Measurements from ENCODE around the gene HRH1. TPM values are rescaled to one million over a fixed set of nuclear protein-coding genes. Genes with fewer than 3 reads are reported as not detected.

Gene HRH1
- total and polyA plus RNA-seq, 11 donors = 0.40 to 4.3 (median 1.3) TPM

DNA sequence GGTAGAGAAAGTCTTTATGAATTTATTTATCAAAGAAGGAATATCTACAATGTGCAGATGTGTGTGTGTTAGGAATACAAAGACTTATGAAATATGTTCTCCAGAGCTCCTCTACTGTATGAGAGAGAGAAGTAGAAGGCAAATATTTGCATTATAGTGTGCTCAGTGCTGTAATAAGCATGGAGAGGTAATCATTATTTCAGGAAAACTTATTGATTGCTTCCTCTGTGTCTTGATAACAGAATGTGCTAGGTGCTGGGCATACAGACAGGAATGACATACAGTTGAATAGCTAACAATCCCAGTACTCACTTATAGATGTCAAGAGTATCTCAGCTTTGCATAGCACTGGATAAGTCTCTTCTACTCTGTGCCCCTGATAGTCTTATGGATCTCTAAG lies 148.2 kb downstream of the HRH1 start:
- Histone ChIP-seq H3K27ac (no peak overlapping the region), H3K36me3 (peaks cover 0 to 76% (median 65%) of the 10 kb centered on the region in 9 donors), H3K27me3 (no peaks in the 10 kb centered on the region), H3K9me3 (no peaks in the 10 kb centered on the region), H3K4me3 (no peak overlapping the region), H3K4me1 (peaks cover 0 to 31% (median under 1%) of the 10 kb centered on the region in 12 donors)
- intact Hi-C loops (cut with DNase I) = no loop called here
- ATAC-seq (no peak), DNase-seq (no peak)
- TF ChIP-seq, protein P1, sequence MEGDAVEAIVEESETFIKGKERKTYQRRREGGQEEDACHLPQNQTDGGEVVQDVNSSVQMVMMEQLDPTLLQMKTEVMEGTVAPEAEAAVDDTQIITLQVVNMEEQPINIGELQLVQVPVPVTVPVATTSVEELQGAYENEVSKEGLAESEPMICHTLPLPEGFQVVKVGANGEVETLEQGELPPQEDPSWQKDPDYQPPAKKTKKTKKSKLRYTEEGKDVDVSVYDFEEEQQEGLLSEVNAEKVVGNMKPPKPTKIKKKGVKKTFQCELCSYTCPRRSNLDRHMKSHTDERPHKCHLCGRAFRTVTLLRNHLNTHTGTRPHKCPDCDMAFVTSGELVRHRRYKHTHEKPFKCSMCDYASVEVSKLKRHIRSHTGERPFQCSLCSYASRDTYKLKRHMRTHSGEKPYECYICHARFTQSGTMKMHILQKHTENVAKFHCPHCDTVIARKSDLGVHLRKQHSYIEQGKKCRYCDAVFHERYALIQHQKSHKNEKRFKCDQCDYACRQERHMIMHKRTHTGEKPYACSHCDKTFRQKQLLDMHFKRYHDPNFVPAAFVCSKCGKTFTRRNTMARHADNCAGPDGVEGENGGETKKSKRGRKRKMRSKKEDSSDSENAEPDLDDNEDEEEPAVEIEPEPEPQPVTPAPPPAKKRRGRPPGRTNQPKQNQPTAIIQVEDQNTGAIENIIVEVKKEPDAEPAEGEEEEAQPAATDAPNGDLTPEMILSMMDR (IDR thresholded peaks at IDR 0.05) = no peak
- no peak for TF ChIP-seq POLR2A (IDR thresholded peaks at IDR 0.05)

DNA sequence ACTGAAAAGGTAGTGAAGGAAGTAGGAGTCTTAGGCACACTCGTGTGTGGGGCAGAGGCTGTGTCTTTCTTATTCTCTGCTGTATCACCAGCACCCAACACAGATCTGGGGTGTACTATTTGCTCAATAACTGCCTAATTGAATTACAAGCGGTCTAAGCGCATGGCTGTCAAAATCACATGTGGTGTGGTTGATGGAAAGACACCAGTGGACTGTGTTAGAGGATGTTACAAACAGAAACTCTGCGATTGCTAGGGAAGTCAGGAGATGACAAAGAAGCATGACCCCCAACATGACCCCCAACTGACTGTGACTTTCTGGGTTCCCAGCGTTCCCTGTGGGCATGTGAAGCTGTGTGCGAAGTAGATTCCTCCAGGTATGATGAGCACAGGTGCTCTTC lies 149.9 kb downstream of the HRH1 start:
- TF ChIP-seq, protein P1 (IDR thresholded peaks at IDR 0.05) = no peak
- no peak for TF ChIP-seq POLR2A (IDR thresholded peaks at IDR 0.05)
- intact Hi-C loops (cut with DNase I) = no loop called here
- H3K4me3 ChIP-seq = no peak overlapping the region
- DNase-seq (no peak), ATAC-seq (no peak)
- peaks cover 0 to 83% (median 65%) of the 10 kb centered on the region in 9 donors for H3K36me3 ChIP-seq
- H3K27ac ChIP-seq = peak overlapping the region in 1 of 12 donors; percentile 85
- no peaks in the 10 kb centered on the region for H3K27me3 ChIP-seq
- H3K4me1 ChIP-seq = peaks cover 0 to 41% (median under 1%) of the 10 kb centered on the region in 12 donors
- 90 to 97% (median 94%) methylated on average over 6 of the region's 6 CpGs for WGBS, 4 donors
- H3K9me3 ChIP-seq = no peaks in the 10 kb centered on the region

DNA sequence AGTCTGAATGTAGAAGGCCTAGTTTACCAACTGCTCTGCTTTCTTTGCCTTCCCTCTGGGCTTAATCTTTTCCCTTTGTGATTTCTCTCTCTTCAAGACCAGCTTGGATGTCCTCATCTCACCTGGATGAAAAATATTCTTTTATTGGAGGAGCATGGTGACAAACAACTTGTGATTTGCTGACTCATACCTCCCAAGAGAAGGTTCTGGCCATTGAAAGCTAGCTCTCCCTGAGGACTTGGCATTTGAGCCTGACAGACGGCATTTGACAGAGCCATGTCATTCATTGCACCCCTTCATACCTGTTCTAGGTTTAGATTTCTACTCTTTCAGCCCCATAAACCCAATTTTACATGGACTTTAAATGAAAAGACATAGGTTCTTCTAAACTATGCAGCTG lies 151.2 kb downstream of the HRH1 start:
- Histone ChIP-seq H3K27ac (peak overlapping the region in 1 of 12 donors; percentile 85), H3K27me3 (no peaks in the 10 kb centered on the region), H3K36me3 (peaks cover 0 to 84% (median 65%) of the 10 kb centered on the region in 9 donors), H3K9me3 (no peaks in the 10 kb centered on the region), H3K4me3 (no peak overlapping the region), H3K4me1 (peaks cover 0 to 41% (median under 1%) of the 10 kb centered on the region in 12 donors)
- TF ChIP-seq POLR2A (IDR thresholded peaks at IDR 0.05) = no peak
- TF ChIP-seq, protein P1 (IDR thresholded peaks at IDR 0.05) = no peak
- intact Hi-C loops (cut with DNase I) = no loop called here
- ATAC-seq (no peak), DNase-seq (no peak)
- WGBS, 4 donors = 50 to 60% (median 56%) methylated on average over 1 of the region's 1 CpG

DNA sequence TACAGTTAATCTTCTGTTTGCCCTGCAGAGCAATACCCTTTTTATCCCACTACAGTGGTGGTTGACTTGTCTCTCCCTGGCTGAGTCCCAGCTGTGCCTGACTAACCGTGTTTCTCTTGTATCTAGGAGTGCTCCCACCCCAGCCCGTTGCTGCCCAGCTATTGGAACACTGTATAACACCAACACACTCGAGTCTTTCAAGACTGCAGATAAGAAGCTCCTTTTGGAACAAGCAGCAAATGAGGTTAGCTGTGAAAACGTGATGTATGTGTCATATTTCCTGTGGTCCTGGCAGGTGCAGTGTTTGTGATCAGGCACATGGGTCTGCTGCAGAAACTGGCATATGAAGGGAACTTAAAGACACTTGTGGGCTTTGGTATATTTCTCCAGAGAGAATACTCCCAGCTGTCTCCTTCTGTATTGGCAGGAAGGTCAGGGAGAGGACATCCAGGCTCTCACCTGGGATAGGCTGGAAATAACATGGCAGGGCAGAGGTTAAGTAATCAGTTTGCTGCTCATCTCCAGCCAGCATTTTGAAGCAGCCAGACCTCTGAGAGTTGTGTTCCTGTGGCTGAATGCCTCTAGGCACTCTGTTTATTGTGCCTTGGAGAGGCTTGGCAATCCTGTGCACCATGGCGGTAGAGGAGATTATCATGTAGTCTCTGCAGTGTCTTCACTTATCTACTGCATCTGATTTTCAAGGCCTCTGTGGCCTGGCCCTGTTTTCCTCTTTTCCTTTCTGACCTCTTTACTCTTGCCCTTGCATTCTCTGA lies 152.7 kb downstream of the HRH1 start:
- DNase-seq = no peak
- TF ChIP-seq, protein P1 (IDR thresholded peaks at IDR 0.05) = no peak
- no peak for TF ChIP-seq POLR2A (IDR thresholded peaks at IDR 0.05)
- peak overlapping the region in 6 of 12 donors; percentile 17 to 85 (median 33) for H3K27ac ChIP-seq
- WGBS, 4 donors = 30 to 51% (median 39%) methylated on average over 5 of the region's 5 CpGs
- H3K4me3 ChIP-seq = no peak overlapping the region
- intact Hi-C loops (cut with DNase I) = no loop called here
- no peaks in the 10 kb centered on the region for H3K9me3 ChIP-seq
- peak in 2 of 4 donors; percentile 76 to 78 for ATAC-seq
- H3K27me3 ChIP-seq = no peaks in the 10 kb centered on the region
- peaks cover 0 to 86% (median 74%) of the 10 kb centered on the region in 9 donors for H3K36me3 ChIP-seq
- peaks cover 0 to 41% (median under 1%) of the 10 kb centered on the region in 12 donors for H3K4me1 ChIP-seq

Measured in heart left ventricle (tissue), 16 donors.